Endometrium (tissue), 2 donors: ENCODE data around the gene CCM2.
A peak's percentile ranks its signal among the peaks of the same experiment; 100 is the strongest.

Source experiments
- FAIRE-seq: peaks from 2 replicates; lab custom pipeline; 2012; peaks lifted over from hg19 to GRCh38; lab: Jason Lieb, UNC
- donor health status: control.
- donor health status: control.

Gene CCM2

GRCh38 chr7:45000093-45001032, at the start of gene CCM2:
TSS of gene CCM2 (plus strand) at chr7:45000201. CDS start at chr7:45000334, 133 bp downstream.
- no peak for FAIRE-seq

GRCh38 chr7:44953156-44953555, 46.8 kb upstream of the CCM2 start:
- no peak for FAIRE-seq

GRCh38 chr7:44955733-44956132, 44.3 kb upstream of the CCM2 start:
- FAIRE-seq = no peak

GRCh38 chr7:44956157-44956766, 43.7 kb upstream of the CCM2 start:
- no peak for FAIRE-seq

- FAIRE-seq = peak; percentile 55
Measured at GRCh38 chr7:44958645-44959344, 41.2 kb upstream of the CCM2 start.

- FAIRE-seq = no peak
Measured at GRCh38 chr7:44959433-44959951, 40.5 kb upstream of the CCM2 start.

- FAIRE-seq = no peak
Measured at GRCh38 chr7:44960011-44960580, 39.9 kb upstream of the CCM2 start.

GRCh38 chr7:44961844-44962482, 38.0 kb upstream of the CCM2 start:
- no peak for FAIRE-seq

- no peak for FAIRE-seq
Measured at GRCh38 chr7:44962483-44963251, 37.3 kb upstream of the CCM2 start.

- FAIRE-seq = no peak
Measured at GRCh38 chr7:44963364-44964290, 36.4 kb upstream of the CCM2 start.

GRCh38 chr7:44964384-44964830, 35.6 kb upstream of the CCM2 start:
- no peak for FAIRE-seq

- FAIRE-seq = no peak
Measured at GRCh38 chr7:44964831-44965440, 35.1 kb upstream of the CCM2 start.

GRCh38 chr7:44965441-44965903, 34.5 kb upstream of the CCM2 start:
- FAIRE-seq = no peak

- FAIRE-seq = no peak
Measured at GRCh38 chr7:44965937-44966730, 33.9 kb upstream of the CCM2 start.

GRCh38 chr7:44966731-44967538, 33.1 kb upstream of the CCM2 start:
- no peak for FAIRE-seq

- no peak for FAIRE-seq
Measured at GRCh38 chr7:44967571-44968446, 32.2 kb upstream of the CCM2 start.
